HepG2 (cell line): ENCODE measurements around the gene EIF2AK2. TPM values are rescaled to one million over a fixed set of nuclear protein-coding genes. Genes with fewer than 3 reads are reported as not detected.
A peak's percentile ranks its signal among the peaks of the same experiment; 100 is the strongest.

Source experiments
- CENPX ChIP-seq: sonication (generic); formaldehyde crosslinking; IDR thresholded peaks from 2 replicates; pipeline ENCODE4 v1.9.0; 2021; ENCODE audit warnings: mild to moderate bottlenecking, missing genetic modification reagents, moderate library complexity
- DPF2 ChIP-seq: sonication (generic); formaldehyde crosslinking; IDR thresholded peaks from 2 replicates; pipeline ENCODE4 v1.4.0; 2020; ENCODE audit warnings: mild to moderate bottlenecking, low read depth, missing genetic modification reagents, borderline replicate concordance
- KMT2B ChIP-seq: IDR thresholded peaks from 2 replicates; pipeline ENCODE4 v1.6.1; 2016; ENCODE audit warnings: missing genetic modification reagents, missing compliant biosample characterization
- NBN ChIP-seq: fragments of 450-650 bp; conservative IDR thresholded peaks from 2 replicates; pipeline ENCODE4 v1.6.1; 2017
- PHB2 ChIP-seq: fragments of 450-650 bp; IDR thresholded peaks from 2 replicates; pipeline ENCODE4 v1.6.1; 2018; ENCODE audit not compliant: partially characterized antibody
- TOPORS ChIP-seq: sonication (generic); formaldehyde crosslinking; IDR thresholded peaks from 2 replicates; pipeline ENCODE4 v1.8.0; 2023; ENCODE audit warnings: mild to moderate bottlenecking, missing genetic modification reagents
- ZFP90 ChIP-seq: sonication (generic); formaldehyde crosslinking; IDR thresholded peaks from 2 replicates; pipeline ENCODE4 v1.8.0; 2022; ENCODE audit warnings: missing genetic modification reagents, mild to moderate bottlenecking, inconsistent platforms, borderline replicate concordance
- ZNF260 ChIP-seq: sonication (generic); formaldehyde crosslinking; IDR thresholded peaks from 2 replicates; pipeline ENCODE4 v1.4.0; 2020; ENCODE audit warnings: missing genetic modification reagents, low read depth, mild to moderate bottlenecking, borderline replicate concordance
- ZNF709 ChIP-seq: sonication (generic); formaldehyde crosslinking; IDR thresholded peaks from 2 replicates; pipeline ENCODE4 v1.5.0; 2020; ENCODE audit warnings: mild to moderate bottlenecking, missing genetic modification reagents
- ZNF83 ChIP-seq: sonication (generic); formaldehyde crosslinking; IDR thresholded peaks from 2 replicates; pipeline ENCODE4 v1.4.0; 2020; ENCODE audit warnings: missing genetic modification reagents, mild to moderate bottlenecking, borderline replicate concordance
- ZNF891 ChIP-seq: sonication (generic); formaldehyde crosslinking; IDR thresholded peaks from 2 replicates; pipeline ENCODE4 v1.5.0; 2020; ENCODE audit warnings: mild to moderate bottlenecking, missing genetic modification reagents
- polyA plus RNA-seq, 8 experiments: library from polyadenylated mRNA; depleted of rRNA in 3 of 8; stranded (reverse) in 7 of 8; unstranded in 1 of 8; fragments of >200 nt; fragmentation: Illumina TruSeq in 4 of 8; extraction: Trizol in 4 of 8; gene quantifications; 2 replicates each; pipeline versions ENCODE4 v1.2.1 to v1.2.3, GENCODE V29; 2011 to 2016; ENCODE audit warnings: low read depth in 4 of 8, missing spikeins in 1 of 8, mixed read lengths in 1 of 8; ENCODE audit not compliant: insufficient read depth in 1 of 8
- total RNA-seq, 5 experiments: library from RNA; depleted of rRNA; stranded (reverse); fragments of >200 nt; fragmentation: Illumina TruSeq; extraction: Trizol; gene quantifications; 2 replicates each; pipeline ENCODE4 v1.2.3, GENCODE V29; 2016; ENCODE audit warnings: low read depth in 1 of 5
- TF ChIP-seq, protein P1 (sequence below): sonication (generic); formaldehyde crosslinking; IDR thresholded peaks from 2 replicates; pipeline ENCODE4 v1.4.0; 2020; ENCODE audit warnings: missing genetic modification reagents; ENCODE audit errors: not compliant biosample characterization
- TF ChIP-seq, protein P2 (sequence below): sonication (generic); formaldehyde crosslinking; IDR thresholded peaks from 2 replicates; pipeline ENCODE4 v1.8.0; 2022; ENCODE audit warnings: missing genetic modification reagents, mild to moderate bottlenecking, moderate library complexity, borderline replicate concordance
- TF ChIP-seq, protein P3 (sequence below): sonication (generic); formaldehyde crosslinking; IDR thresholded peaks from 2 replicates; pipeline ENCODE4 v1.4.0; 2020; ENCODE audit warnings: missing genetic modification reagents, mild to moderate bottlenecking, borderline replicate concordance
- TF ChIP-seq, protein P4 (sequence below): sonication (generic); formaldehyde crosslinking; IDR thresholded peaks from 2 replicates; pipeline ENCODE4 v1.5.0; 2020; ENCODE audit warnings: mild to moderate bottlenecking, missing genetic modification reagents

Gene EIF2AK2
- total and polyA plus RNA-seq, 2 of the 13 experiments (the other 11 are each of a cell fraction or from before 2014, with no cell fraction given), result 10.2 to 26.1 TPM

DNA sequence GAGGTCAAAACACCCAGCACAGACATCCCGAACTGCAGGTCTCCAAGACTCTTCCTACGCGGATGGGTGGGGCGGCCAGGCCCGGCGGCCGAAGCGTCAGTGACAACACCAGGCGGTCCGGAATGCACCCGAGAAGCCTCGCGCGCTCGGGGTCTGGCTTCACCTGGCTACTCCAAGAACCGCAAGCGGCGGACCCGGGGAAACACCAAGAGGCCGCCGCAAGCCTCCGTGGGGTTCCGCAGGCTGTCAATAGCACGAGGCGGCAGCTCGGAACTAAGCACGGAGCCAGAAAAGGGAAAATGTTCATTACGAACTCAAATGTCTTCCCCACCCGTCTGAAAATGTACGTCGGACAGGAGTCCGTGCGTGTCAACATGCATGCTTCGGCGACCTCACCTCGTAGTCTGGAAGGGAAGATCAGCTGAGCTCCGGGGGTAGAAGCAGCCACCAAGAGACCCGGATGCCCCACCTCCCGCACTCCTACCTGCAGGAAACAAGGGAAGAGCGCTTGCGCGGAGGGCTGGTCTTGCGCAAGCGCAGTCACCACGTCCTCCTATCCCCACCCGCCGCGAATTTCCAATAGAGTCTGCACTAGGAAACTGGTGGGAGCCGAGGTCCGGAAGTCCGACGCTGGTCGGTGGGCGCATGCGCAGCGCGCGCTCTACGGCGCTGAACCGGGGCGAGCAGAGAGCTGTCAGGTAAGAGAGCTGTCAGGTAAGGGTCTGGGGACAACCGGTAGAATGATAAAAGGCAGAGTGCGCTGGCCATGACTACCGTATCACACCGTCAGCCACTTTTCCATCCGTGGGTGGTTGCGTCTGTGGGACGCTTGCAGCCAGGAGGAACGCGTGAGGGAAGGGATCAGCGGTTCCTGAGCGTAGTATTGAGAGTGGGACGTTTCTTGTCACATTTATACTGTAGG is 72.6 kb downstream of the EIF2AK2 start, which contains the start of the genes GPATCH11 and HEATR5B (continued):
- TF ChIP-seq ZFP90, result peak; percentile 98
- peak; percentile 81 for TF ChIP-seq KMT2B
- 0 out of 2 replicates have a peak, but pooled peaks have one; percentile 48 for TF ChIP-seq ZNF83 (CRISPR knock-in tag)
- TF ChIP-seq, protein P1, sequence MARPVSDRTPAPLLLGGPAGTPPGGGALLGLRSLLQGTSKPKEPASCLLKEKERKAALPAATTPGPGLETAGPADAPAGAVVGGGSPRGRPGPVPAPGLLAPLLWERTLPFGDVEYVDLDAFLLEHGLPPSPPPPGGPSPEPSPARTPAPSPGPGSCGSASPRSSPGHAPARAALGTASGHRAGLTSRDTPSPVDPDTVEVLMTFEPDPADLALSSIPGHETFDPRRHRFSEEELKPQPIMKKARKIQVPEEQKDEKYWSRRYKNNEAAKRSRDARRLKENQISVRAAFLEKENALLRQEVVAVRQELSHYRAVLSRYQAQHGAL (CRISPR knock-in tag), result no peak
- TF ChIP-seq, protein P2, sequence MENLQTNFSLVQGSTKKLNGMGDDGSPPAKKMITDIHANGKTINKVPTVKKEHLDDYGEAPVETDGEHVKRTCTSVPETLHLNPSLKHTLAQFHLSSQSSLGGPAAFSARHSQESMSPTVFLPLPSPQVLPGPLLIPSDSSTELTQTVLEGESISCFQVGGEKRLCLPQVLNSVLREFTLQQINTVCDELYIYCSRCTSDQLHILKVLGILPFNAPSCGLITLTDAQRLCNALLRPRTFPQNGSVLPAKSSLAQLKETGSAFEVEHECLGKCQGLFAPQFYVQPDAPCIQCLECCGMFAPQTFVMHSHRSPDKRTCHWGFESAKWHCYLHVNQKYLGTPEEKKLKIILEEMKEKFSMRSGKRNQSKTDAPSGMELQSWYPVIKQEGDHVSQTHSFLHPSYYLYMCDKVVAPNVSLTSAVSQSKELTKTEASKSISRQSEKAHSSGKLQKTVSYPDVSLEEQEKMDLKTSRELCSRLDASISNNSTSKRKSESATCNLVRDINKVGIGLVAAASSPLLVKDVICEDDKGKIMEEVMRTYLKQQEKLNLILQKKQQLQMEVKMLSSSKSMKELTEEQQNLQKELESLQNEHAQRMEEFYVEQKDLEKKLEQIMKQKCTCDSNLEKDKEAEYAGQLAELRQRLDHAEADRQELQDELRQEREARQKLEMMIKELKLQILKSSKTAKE (CRISPR knock-in tag), result 0 out of 2 replicates have a peak, but pooled peaks have one; percentile 16
- no peak for TF ChIP-seq NBN
- TF ChIP-seq ZNF891 (CRISPR knock-in tag), result 0 out of 2 replicates have a peak, but pooled peaks have one; percentile 72
- TF ChIP-seq DPF2 (CRISPR knock-in tag), result no peak
- TF ChIP-seq, protein P3, sequence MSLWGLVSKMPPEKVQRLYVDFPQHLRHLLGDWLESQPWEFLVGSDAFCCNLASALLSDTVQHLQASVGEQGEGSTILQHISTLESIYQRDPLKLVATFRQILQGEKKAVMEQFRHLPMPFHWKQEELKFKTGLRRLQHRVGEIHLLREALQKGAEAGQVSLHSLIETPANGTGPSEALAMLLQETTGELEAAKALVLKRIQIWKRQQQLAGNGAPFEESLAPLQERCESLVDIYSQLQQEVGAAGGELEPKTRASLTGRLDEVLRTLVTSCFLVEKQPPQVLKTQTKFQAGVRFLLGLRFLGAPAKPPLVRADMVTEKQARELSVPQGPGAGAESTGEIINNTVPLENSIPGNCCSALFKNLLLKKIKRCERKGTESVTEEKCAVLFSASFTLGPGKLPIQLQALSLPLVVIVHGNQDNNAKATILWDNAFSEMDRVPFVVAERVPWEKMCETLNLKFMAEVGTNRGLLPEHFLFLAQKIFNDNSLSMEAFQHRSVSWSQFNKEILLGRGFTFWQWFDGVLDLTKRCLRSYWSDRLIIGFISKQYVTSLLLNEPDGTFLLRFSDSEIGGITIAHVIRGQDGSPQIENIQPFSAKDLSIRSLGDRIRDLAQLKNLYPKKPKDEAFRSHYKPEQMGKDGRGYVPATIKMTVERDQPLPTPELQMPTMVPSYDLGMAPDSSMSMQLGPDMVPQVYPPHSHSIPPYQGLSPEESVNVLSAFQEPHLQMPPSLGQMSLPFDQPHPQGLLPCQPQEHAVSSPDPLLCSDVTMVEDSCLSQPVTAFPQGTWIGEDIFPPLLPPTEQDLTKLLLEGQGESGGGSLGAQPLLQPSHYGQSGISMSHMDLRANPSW, result peak; percentile 77; the same call in 1 of the 2 replicates
- no peak for TF ChIP-seq PHB2
- TF ChIP-seq, protein P4, sequence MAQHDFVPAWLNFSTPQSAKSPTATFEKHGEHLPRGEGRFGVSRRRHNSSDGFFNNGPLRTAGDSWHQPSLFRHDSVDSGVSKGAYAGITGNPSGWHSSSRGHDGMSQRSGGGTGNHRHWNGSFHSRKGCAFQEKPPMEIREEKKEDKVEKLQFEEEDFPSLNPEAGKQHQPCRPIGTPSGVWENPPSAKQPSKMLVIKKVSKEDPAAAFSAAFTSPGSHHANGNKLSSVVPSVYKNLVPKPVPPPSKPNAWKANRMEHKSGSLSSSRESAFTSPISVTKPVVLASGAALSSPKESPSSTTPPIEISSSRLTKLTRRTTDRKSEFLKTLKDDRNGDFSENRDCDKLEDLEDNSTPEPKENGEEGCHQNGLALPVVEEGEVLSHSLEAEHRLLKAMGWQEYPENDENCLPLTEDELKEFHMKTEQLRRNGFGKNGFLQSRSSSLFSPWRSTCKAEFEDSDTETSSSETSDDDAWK, result no peak
- TF ChIP-seq ZNF709 (CRISPR knock-in tag), result peak; percentile 90; the same call in 1 of the 2 replicates
- TF ChIP-seq TOPORS (CRISPR knock-in tag), result no peak
- no peak for TF ChIP-seq ZNF260 (CRISPR knock-in tag)
- TF ChIP-seq CENPX (CRISPR knock-in tag), result no peak
